Sigmoid colon (tissue), 4 donors: Measurements from ENCODE around the gene INAVA.

Experiments used
- EP300 ChIP-seq, 4 donors: sonication (generic); formaldehyde crosslinking; IDR thresholded peaks; one replicate each; pipeline ENCODE4 v1.6.1; 2017; ENCODE audit warnings: antibody characterized with exemption in 4 of 4
- POLR2A ChIP-seq, 2 donors: fragments of 450-650 bp; IDR thresholded peaks; one replicate each; pipeline ENCODE4 v1.6.1; 2016; ENCODE audit warnings: antibody characterized with exemption in 2 of 2, mild to moderate bottlenecking in 2 of 2, moderate library complexity in 2 of 2
- POLR2AphosphoS5 ChIP-seq, 4 donors: sonication (generic); formaldehyde crosslinking; IDR thresholded peaks; one replicate each; pipeline ENCODE4 v1.6.1; 2017; ENCODE audit warnings: antibody characterized with exemption in 4 of 4
- TF ChIP-seq, protein P1 (sequence below), 4 experiments: fragments of 450-650 bp in 3 of 4; fragments of 200-600 bp in 1 of 4; IDR thresholded peaks; one replicate each; pipeline ENCODE4 v1.5.1; 2016 to 2019; ENCODE audit warnings: antibody characterized with exemption in 4 of 4, mild to moderate bottlenecking in 3 of 4, moderate library complexity in 2 of 4

DNA sequence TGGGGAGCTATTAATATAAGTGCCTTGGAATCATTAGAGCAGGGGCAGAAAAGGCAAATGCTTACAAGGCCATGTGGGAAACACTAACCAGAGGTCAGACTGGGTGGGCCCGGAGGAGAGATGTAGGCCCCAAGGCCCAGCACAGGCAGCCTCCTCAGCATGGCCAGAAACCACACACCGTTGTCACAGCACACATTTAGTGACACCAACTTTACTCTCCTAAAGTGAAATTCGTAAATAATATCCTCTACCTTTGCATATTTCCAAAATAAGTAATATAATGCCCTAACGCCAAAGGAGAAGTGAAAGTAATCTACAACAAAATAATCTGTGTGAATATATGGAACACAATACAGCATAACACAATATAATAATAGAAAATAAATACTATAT lies 66.2 kb downstream of the INAVA start:
- TF ChIP-seq, protein P1, sequence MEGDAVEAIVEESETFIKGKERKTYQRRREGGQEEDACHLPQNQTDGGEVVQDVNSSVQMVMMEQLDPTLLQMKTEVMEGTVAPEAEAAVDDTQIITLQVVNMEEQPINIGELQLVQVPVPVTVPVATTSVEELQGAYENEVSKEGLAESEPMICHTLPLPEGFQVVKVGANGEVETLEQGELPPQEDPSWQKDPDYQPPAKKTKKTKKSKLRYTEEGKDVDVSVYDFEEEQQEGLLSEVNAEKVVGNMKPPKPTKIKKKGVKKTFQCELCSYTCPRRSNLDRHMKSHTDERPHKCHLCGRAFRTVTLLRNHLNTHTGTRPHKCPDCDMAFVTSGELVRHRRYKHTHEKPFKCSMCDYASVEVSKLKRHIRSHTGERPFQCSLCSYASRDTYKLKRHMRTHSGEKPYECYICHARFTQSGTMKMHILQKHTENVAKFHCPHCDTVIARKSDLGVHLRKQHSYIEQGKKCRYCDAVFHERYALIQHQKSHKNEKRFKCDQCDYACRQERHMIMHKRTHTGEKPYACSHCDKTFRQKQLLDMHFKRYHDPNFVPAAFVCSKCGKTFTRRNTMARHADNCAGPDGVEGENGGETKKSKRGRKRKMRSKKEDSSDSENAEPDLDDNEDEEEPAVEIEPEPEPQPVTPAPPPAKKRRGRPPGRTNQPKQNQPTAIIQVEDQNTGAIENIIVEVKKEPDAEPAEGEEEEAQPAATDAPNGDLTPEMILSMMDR (IDR thresholded peaks at IDR 0.05): no peak
- TF ChIP-seq POLR2A (IDR thresholded peaks at IDR 0.05): no peak
- no peak for TF ChIP-seq EP300 (IDR thresholded peaks at IDR 0.05)
- no peak for TF ChIP-seq POLR2AphosphoS5 (IDR thresholded peaks at IDR 0.05)
